Raji (cell line): ENCODE results near the gene TAAR2.

ENCODE experiments used
- POLR2A ChIP-seq: IDR thresholded peaks from 2 replicates; pipeline ENCODE4 v1.6.1; 2011; ENCODE audit warnings: low read depth, low read length, control low read depth; ENCODE audit not compliant: insufficient read depth

The TAAR2 gene

DNA sequence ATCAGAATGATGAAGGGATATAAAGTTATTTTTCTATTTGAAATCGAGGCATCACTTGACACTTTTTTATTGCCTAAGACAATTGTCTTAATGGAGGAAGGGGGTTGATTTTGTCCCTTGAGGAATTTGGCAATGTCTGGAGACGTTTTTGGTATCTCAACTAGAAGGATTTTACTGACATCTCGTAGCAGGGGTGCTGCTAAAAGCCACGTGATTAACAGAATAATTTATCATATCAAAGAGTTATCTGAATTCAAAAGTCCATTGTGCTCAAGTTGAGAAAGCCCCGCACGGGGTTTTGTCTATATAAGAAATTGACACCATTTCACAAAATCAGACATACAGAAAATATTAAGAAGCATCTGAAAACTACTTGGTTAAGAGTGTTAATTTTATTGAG, 55.5 kb downstream of the TAAR2 start:
- no peak for TF ChIP-seq POLR2A

DNA sequence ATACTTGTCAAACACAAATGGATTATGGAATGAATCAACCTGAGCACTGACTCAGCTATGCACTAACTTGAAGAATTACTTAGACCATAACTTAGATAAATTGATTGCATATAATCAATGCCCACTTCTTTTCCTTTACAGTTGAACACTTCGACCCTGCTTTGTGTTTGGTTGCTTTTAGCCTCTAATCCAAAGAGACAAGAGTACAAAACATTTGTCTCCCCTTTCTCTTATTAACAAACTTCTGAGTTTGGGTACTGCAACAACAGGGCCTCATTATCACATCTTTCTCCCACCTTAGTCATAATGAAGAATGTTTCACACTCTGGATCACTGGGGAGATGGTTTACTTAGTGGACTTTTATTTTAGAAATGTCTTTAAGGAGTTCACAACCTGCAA, 56.5 kb downstream of the TAAR2 start:
- no peak for TF ChIP-seq POLR2A
